Activated T-cell treated with anti-CD3 and anti-CD28 coated beads, Interleukin-2, amount 50 U/mL, for 4 hours (primary cell): ENCODE data around the gene NFKBIA. TPM values are rescaled to one million over a fixed set of nuclear protein-coding genes. Genes with fewer than 3 reads are reported as not detected.
"Not testable (repeated sequence)": the region's sequence is repeated elsewhere in the genome, so short reads cannot be mapped to it uniquely, and the experiment has no call there.

ENCODE experiments used
- ATAC-seq, 2 donors: fragments of 200-7000 bp; cut with Tn5 transposase; one replicate each; pipeline ENCODE4 v1.10.0; 2021
- DNase-seq: peaks from one replicate; pipeline ENCODE4 v3.0.0-alpha.2; 2020
- H3K27me3 Mint-ChIP-seq: one replicate; pipeline ENCODE4 v1.8.0; 2021; ENCODE audit warnings: low read depth, mixed read lengths
- H3K36me3 Mint-ChIP-seq: one replicate; pipeline ENCODE4 v1.8.0; 2022; ENCODE audit warnings: mixed read lengths; ENCODE audit not compliant: insufficient read depth
- H3K4me1 Mint-ChIP-seq: one replicate; pipeline ENCODE4 v1.8.0; 2021; ENCODE audit warnings: low read depth, mixed read lengths
- H3K4me3 Mint-ChIP-seq: one replicate; pipeline ENCODE4 v1.8.0; 2021; ENCODE audit warnings: mild to moderate bottlenecking, moderate library complexity, mixed read lengths
- H3K9me3 Mint-ChIP-seq: one replicate; pipeline ENCODE4 v1.8.0; 2021; ENCODE audit warnings: mixed read lengths
- total RNA-seq, 3 donors: library from RNA; stranded (reverse); gene quantifications; one replicate each; pipeline ENCODE4 v1.2.1, GENCODE V29; 2021

NFKBIA gene, protein sequence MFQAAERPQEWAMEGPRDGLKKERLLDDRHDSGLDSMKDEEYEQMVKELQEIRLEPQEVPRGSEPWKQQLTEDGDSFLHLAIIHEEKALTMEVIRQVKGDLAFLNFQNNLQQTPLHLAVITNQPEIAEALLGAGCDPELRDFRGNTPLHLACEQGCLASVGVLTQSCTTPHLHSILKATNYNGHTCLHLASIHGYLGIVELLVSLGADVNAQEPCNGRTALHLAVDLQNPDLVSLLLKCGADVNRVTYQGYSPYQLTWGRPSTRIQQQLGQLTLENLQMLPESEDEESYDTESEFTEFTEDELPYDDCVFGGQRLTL
- total RNA-seq = 100 to 1,000 TPM; 530 to 701 (median 599) TPM

DNA sequence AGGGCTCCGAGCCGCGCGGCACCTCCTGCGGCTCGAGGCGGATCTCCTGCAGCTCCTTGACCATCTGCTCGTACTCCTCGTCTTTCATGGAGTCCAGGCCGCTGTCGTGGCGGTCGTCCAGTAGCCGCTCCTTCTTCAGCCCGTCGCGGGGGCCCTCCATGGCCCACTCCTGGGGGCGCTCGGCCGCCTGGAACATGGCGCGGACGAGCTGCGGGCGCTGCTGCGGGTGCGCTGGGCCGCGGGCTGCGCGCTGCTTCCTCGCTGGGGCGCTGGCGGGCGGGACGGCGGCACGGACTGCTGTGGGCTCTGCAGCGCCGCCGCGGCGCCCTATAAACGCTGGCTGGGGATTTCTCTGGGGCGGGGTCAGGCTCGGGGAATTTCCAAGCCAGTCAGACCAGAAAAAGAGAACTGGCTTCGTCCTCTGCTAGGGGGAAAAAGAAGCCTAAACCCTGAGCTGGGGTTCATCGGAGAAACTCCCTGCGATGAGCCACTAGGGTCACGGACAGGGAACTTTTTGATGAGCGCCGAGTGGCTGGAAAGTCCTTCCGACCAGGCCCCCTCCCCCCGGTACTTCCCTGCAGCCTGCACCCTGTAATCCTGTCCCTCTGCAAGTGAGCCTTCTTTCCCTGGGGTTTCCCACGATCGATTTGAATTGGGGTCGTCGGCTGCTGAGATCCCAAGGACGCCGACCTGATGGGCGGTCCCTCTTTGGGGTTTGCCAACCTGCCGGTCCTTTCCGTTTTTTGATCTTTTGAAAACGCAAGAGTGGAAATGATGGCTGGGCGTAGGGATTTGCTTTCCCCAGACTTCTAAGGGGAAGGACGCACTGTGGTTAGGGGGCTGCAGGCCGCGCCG is at the start of gene NFKBIA:
Gene NFKBIA (minus strand): TSS at position 301 of the 855 bp plus-strand sequence. CDS start 105 bp downstream, at position 196.
- ATAC-seq (peak; percentile 68 to 70), DNase-seq (peak; percentile 96)
- no peaks in the 10 kb centered on the region for H3K9me3 Mint-ChIP-seq
- H3K4me3 Mint-ChIP-seq = peak within 1 kb of the TSS; percentile 99
- H3K4me1 Mint-ChIP-seq = peaks cover 26% of the 10 kb centered on the region
- H3K36me3 Mint-ChIP-seq = peaks cover 36% of the 10 kb centered on the region
- no peaks in the 10 kb centered on the region for H3K27me3 Mint-ChIP-seq

DNA sequence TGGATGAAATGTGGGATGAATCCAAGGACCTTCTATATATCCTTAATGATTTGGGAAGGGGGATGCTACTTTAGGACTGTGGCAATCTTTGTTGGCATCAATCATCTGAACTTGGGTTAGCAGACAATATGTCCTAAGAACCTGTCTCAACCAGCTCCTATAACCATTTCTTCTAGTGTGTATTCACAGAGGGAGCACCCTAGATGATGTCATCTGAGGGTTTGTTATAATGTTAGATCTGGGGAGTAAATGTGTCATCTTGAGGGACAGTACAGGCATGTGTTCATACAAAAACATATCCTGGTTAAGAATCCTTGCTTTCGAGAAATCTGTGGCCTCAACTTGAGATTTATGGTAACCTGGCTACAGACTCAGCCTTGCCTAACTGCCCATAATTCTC is 41.9 kb upstream of the NFKBIA start:
- ATAC-seq = no peak
- no peaks in the 10 kb centered on the region for H3K36me3 Mint-ChIP-seq
- H3K9me3 Mint-ChIP-seq = no peaks in the 10 kb centered on the region
- DNase-seq = no peak
- H3K27me3 Mint-ChIP-seq = peaks cover 3% of the 10 kb centered on the region
- H3K4me1 Mint-ChIP-seq = no peaks in the 10 kb centered on the region
- H3K4me3 Mint-ChIP-seq = no peak overlapping the region

DNA sequence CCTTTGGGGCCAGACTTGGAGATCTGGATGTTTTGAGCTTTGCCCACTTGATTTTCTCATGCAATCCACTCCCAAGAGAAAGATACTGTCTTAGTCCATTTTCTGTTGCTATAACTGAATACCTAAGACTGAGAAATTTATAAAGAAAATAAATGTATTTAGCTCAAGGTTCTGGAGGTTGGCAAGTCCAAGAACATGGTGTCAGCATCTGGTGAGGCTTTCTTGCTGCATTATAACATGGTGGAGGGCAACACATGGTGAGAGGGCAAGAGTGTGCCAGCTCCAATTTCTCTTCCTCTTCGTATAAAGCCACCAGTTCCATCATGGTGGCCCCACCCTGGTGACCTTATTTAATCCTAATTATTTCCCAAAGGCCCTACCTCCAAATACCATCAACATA is 39.6 kb upstream of the NFKBIA start:
- ATAC-seq (no peak), DNase-seq (no peak)
- Mint-ChIP-seq H3K36me3 (no peaks in the 10 kb centered on the region), H3K27me3 (peaks cover 3% of the 10 kb centered on the region), H3K4me3 (no peak overlapping the region), H3K4me1 (no peaks in the 10 kb centered on the region), H3K9me3 (no peaks in the 10 kb centered on the region)

DNA sequence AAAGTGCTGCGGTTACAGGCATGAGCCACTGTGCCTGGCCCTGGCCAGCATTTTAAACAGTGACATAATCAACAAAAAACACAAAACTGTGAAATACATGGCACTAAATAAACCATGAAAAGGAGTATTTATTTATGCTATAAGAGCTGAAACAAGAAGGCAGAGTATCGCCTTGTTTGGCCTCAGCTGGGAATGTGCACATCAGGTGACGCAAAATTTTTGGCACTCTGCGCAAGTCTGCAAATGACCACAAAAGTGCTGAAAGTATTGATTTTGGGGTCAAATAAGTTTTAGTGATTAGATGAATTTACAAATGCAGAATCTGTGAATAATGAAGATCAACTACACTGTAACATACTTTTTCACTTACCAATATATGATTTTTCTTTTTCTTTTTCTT is 36.6 kb upstream of the NFKBIA start:
- no peaks in the 10 kb centered on the region for H3K4me1 Mint-ChIP-seq
- no peak overlapping the region for H3K4me3 Mint-ChIP-seq
- H3K9me3 Mint-ChIP-seq = no peaks in the 10 kb centered on the region
- ATAC-seq = no peak
- H3K27me3 Mint-ChIP-seq = no peaks in the 10 kb centered on the region
- no peaks in the 10 kb centered on the region for H3K36me3 Mint-ChIP-seq
- DNase-seq = no peak

DNA sequence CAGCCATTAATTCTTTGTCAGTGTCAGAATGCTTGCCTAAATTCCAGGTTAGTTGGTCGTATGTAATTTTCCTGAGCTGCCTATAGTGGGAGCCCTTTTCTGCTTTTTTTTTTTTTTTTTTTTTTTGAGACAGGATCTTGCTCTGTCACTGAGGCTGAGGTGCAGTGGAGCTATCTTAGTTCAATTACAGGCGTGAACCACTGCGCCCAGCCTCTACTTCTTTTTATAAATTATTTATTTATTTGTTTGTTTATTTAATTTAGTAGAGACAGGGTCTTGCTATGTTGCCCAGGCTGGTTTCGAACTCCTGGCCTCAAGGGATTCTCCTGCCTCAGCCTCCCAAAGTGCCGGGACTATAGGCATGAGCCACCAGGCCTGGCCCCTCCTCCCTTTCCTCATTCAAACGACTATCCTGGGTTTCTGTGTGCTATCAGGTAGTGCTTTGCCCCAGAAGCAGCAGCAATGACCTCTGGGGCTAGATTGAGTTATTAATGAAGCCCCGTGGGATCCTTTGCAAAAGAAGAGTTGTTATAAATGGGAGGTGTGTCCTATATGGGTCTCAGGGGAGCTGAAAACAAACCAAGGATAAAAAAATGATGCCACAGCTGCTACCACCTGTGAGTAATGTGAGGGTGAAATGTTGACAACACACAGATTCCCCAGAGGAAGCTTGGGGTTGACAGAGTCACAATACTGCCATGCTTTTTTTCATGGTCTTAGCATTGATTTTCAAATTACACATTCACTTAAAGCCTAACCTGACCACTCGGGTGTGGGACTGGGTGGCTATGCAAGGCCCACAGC is 34.6 kb upstream of the NFKBIA start:
- no peak for ATAC-seq
- no peaks in the 10 kb centered on the region for H3K36me3 Mint-ChIP-seq

DNA sequence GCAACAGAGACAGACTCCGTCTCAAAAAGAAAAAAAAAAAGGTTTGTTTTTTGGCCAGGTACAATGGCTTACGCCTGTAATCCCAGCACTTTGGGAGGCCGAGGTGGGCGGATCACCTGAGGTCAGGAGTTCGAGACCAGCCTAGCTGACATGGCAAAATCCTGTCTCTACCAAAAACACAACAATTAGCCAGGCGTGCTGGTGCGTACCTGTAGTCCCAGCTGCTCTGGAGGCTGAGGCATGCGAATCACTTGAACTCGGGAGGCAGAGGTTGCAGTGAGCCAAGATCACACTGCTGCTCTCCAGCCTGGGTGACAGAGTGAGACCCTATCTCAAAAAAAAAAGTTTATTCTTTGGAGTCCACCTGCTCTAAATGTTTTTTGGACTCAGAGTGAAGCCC is 33.9 kb upstream of the NFKBIA start:
- not testable (repeated sequence) for H3K36me3 Mint-ChIP-seq, H3K27me3 Mint-ChIP-seq, H3K4me1 Mint-ChIP-seq, H3K4me3 Mint-ChIP-seq, ATAC-seq, H3K9me3 Mint-ChIP-seq, DNase-seq

More for the DNA sequence above, 34.6 kb upstream of the NFKBIA start:
- H3K27me3 Mint-ChIP-seq = no peaks in the 10 kb centered on the region
- no peak overlapping the region for H3K4me3 Mint-ChIP-seq
- no peaks in the 10 kb centered on the region for H3K4me1 Mint-ChIP-seq
- no peaks in the 10 kb centered on the region for H3K9me3 Mint-ChIP-seq
- no peak for DNase-seq

DNA sequence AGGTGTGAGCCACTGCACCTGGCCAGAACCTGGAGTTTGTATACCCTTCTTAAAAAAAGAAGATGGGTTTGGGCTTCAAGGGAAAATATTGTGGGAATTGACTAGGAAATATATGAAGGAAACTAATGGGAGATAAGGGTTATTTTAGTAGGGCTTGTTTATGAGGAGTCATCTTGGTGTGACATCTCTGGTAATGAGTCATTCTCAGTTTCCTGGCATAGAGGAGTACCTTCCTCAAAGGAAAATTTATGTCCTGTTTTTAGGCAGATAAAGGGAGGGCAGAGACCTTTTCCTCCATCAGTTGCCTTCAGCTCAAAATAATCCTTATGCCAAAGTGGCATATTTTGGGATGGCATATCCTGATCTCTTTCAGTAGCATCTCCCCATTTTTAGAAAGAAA is 30.6 kb upstream of the NFKBIA start:
- H3K4me1 Mint-ChIP-seq = no peaks in the 10 kb centered on the region
- DNase-seq = no peak
- no peaks in the 10 kb centered on the region for H3K36me3 Mint-ChIP-seq
- no peaks in the 10 kb centered on the region for H3K9me3 Mint-ChIP-seq
- no peaks in the 10 kb centered on the region for H3K27me3 Mint-ChIP-seq
- H3K4me3 Mint-ChIP-seq = no peak overlapping the region
- ATAC-seq = no peak

DNA sequence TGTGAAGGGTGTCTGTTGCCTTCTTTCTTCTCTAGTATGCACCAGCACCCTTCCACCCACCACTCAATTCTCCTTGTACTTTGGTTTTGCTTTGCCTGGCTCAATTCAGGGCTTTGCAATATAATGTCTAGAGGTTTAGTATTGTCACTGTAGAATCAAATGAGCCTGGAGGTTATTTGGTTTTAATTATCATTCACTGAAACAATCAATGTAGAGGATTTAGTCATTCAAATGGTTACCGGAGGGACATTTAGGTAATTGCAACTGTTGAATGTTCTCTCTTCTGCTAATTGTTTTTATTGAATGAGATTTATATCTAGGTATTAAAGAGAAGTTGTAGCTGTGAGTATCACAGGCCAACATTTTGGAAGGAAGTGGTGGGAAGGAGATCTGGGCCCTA is 29.3 kb upstream of the NFKBIA start:
- DNase-seq (no peak), ATAC-seq (no peak)
- H3K36me3 Mint-ChIP-seq = no peaks in the 10 kb centered on the region
- no peaks in the 10 kb centered on the region for H3K4me1 Mint-ChIP-seq
- no peak overlapping the region for H3K4me3 Mint-ChIP-seq
- H3K9me3 Mint-ChIP-seq = no peaks in the 10 kb centered on the region
- H3K27me3 Mint-ChIP-seq = no peaks in the 10 kb centered on the region

DNA sequence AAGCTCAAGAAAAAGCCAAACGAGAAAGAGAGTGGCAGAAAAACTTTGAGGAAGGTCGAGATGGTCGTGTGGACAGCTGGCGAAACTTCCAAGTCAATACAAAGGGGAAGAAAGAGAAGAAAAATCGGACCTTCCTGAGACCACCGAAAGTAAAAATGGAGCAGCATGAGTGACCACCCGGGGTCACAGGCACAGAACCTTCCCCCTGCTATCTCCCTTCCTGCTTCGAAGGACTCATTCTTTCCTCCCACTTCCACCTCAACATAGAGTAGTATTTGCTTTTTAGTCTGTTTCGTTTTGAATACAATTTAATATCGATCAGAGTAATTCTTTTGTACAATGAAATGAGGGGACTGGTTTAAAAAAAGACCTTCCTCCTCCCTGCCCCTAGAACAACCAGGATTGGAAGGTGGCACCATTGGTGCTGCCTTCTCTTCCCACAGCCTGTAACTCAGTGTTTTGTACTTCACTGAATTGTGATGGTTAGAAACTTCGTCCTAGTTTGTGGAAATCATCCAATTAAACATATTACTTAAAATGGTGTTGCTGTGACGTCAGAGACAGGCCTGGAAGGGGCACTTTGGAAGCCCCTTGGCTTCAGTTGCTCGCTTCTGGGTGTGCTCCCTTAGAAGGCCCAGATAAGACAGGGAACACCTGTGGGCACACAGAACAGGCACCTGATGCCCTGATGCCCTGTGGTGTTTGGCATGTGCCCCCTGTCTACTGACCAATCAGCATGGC is 26.1 kb upstream of the NFKBIA start:
- H3K36me3 Mint-ChIP-seq = no peaks in the 10 kb centered on the region
- no peaks in the 10 kb centered on the region for H3K4me1 Mint-ChIP-seq
- no peaks in the 10 kb centered on the region for H3K9me3 Mint-ChIP-seq
- no peak overlapping the region for H3K4me3 Mint-ChIP-seq
- DNase-seq (no peak), ATAC-seq (no peak)
- H3K27me3 Mint-ChIP-seq = no peaks in the 10 kb centered on the region

DNA sequence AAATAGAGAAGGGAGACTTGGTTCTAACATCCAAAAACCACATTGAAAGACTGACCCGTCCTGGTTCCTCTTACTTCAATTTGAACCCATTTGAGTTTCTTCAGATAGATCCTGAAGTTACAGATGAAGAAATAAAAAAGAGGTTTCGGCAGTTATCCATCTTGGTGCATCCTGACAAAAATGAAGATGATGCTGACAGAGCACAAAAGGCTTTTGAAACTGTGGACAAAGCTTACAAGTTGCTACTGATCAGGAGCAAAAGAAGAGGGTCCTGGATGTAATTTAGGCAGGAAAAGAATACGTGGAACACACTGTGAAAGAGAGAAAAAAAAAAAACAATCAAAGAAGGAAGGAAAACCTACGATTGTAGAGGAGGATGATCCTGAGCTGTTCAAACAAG is 25.4 kb upstream of the NFKBIA start:
- DNase-seq = no peak
- Mint-ChIP-seq H3K9me3 (no peaks in the 10 kb centered on the region), H3K4me1 (no peaks in the 10 kb centered on the region), H3K27me3 (no peaks in the 10 kb centered on the region), H3K36me3 (no peaks in the 10 kb centered on the region), H3K4me3 (no peak overlapping the region)
- ATAC-seq = no peak

DNA sequence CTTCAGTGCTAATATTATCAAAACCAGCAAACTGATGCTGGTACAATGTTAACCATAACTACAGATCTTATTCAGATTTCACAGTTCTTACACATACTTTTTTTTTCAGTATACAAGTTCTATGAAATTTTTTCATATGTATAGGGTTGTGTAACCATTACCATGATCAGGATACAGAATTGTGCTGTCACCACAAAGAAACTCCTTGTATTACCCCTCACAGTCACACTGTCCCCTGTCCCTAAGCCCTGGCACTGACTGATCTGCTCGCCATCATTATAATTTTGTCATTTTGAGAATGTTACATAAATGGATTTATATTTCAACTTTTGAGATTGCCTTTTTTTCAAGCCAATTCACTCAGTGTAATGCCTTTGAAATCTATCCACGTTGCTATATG is 21.3 kb upstream of the NFKBIA start:
- Mint-ChIP-seq H3K4me3 (no peak overlapping the region), H3K27me3 (no peaks in the 10 kb centered on the region), H3K4me1 (peaks cover 4% of the 10 kb centered on the region), H3K36me3 (no peaks in the 10 kb centered on the region), H3K9me3 (no peaks in the 10 kb centered on the region)
- ATAC-seq (no peak), DNase-seq (no peak)

DNA sequence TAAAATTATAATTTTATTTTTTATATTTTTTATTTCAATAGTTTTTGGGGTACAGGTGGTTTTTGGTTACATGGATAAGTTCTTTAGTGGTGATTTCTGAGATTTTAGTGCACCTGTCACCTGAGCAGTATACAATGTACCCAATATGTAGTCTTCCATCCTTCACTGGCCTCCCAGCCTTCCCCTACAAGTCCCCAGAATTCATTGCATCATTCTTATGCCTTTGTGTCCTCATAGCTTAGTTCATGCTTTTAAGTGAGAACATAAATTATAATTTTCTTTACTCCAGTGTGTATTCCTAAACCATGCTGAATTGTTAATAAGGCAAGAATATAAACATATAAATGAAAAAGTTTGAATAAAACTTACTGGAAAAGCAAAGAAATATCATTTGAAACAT is 19.1 kb upstream of the NFKBIA start:
- no peak for ATAC-seq
- no peaks in the 10 kb centered on the region for H3K27me3 Mint-ChIP-seq
- peaks cover 4% of the 10 kb centered on the region for H3K4me1 Mint-ChIP-seq
- H3K4me3 Mint-ChIP-seq = no peak overlapping the region
- no peaks in the 10 kb centered on the region for H3K36me3 Mint-ChIP-seq
- no peak for DNase-seq
- no peaks in the 10 kb centered on the region for H3K9me3 Mint-ChIP-seq

DNA sequence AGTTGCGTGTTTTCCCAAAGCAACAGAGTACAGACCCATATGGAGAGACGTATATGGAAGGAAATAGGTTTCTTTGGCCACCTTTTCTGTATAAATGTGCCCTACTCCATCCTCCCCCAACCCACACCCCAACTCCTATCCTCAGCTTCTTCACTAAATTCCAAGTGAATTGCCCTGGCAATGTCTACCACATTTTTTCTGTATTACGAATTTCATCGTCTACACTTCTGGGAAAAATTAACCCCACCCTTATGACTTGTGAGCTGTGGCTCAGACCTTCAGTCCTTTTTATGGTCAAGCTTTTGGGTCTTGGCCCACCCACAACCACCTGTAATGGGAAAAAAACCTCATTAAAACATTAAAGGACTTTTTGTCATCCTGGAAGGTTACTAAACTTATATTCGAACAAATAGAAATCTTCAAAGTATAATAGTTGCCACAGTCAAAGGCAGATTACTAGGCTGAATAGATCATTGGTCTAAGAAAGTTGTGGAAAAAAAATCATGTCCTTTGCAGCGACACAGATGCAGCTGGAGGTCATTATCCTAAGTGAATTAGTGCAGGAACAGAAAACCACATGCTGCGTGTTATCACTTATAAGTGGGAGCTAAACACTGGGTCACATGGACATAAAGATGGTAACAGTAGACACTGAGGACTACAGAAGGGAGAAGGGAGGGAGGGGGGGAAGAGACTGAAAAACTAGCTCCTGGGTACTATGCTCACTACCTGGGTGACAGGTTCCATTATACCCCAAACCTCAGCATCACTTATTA is 15.7 kb upstream of the NFKBIA start:
- DNase-seq (no peak), ATAC-seq (no peak)
- H3K4me1 Mint-ChIP-seq = peaks cover 30% of the 10 kb centered on the region
- no peak overlapping the region for H3K4me3 Mint-ChIP-seq
- no peaks in the 10 kb centered on the region for H3K27me3 Mint-ChIP-seq
- H3K36me3 Mint-ChIP-seq = no peaks in the 10 kb centered on the region
- no peaks in the 10 kb centered on the region for H3K9me3 Mint-ChIP-seq
